ENCODE results near the gene SFT2D1.
"Not testable (repeated sequence)": the region's sequence is repeated elsewhere in the genome, so short reads cannot be mapped to it uniquely, and the experiment has no call there.

Gene SFT2D1

GRCh38 chr6:166342349-166343149 is at the start of gene SFT2D1:
Gene SFT2D1 (minus strand): TSS chr6:166342545. CDS start chr6:166342481, 64 bp downstream.
- peak; percentile 79 to 87 for DNase-seq

GRCh38 chr6:166389119-166389518 is 46.8 kb upstream of the SFT2D1 start:
- DNase-seq = no peak

- no peak for DNase-seq
These were observed 46.1 kb upstream of the SFT2D1 start for GRCh38 chr6:166388290-166389004.

GRCh38 chr6:166387642-166388289 is 45.4 kb upstream of the SFT2D1 start:
- DNase-seq = no peak

GRCh38 chr6:166387098-166387497 is 44.8 kb upstream of the SFT2D1 start:
- DNase-seq = not testable (repeated sequence)

- no peak for DNase-seq
These were observed 43.8 kb upstream of the SFT2D1 start for GRCh38 chr6:166386111-166386510.

- DNase-seq = peak in 1 of 2 donors; percentile 43
These were observed 41.5 kb upstream of the SFT2D1 start for GRCh38 chr6:166383802-166384363.

GRCh38 chr6:166382933-166383801 is 40.8 kb upstream of the SFT2D1 start, which contains the start of gene MPC1:
Gene MPC1 (minus strand): TSS chr6:166382940. CDS start chr6:166382876, 64 bp downstream.
- DNase-seq = peak; percentile 94 to 95

GRCh38 chr6:166382500-166382932 is 40.2 kb upstream of the SFT2D1 start:
- DNase-seq = peak in 1 of 2 donors; percentile 24

- peak; percentile 72 to 77 for DNase-seq
These were observed 39.6 kb upstream of the SFT2D1 start for GRCh38 chr6:166381733-166382499.

- DNase-seq = no peak
These were observed 39.0 kb upstream of the SFT2D1 start for GRCh38 chr6:166381381-166381732.

- no peak for DNase-seq
These were observed 37.5 kb upstream of the SFT2D1 start for GRCh38 chr6:166379800-166380199.

- no peak for DNase-seq
These were observed 36.8 kb upstream of the SFT2D1 start for GRCh38 chr6:166379103-166379586.

GRCh38 chr6:166377721-166378120 is 35.4 kb upstream of the SFT2D1 start:
- DNase-seq = no peak

- no peak for DNase-seq
These were observed 32.7 kb upstream of the SFT2D1 start for GRCh38 chr6:166375013-166375412.

GRCh38 chr6:166370489-166370888 is 28.1 kb upstream of the SFT2D1 start:
- no peak for DNase-seq

GRCh38 chr6:166369782-166370181 is 27.4 kb upstream of the SFT2D1 start:
- DNase-seq = no peak

- no peak for DNase-seq
These were observed 24.6 kb upstream of the SFT2D1 start for GRCh38 chr6:166366921-166367320.

- DNase-seq = no peak
These were observed 23.5 kb upstream of the SFT2D1 start for GRCh38 chr6:166365806-166366205.

- DNase-seq = no peak
These were observed 22.9 kb upstream of the SFT2D1 start for GRCh38 chr6:166365221-166365620.

- DNase-seq = no peak
These were observed 22.1 kb upstream of the SFT2D1 start for GRCh38 chr6:166364456-166364855.

All from stimulated activated CD4-positive, alpha-beta T cell treated with anti-CD3 and anti-CD28 coated beads, Interleukin-2, amount 100 ng/mL, for 24 hours (primary cell).